Central memory CD4-positive, alpha-beta T cell (primary cell): Measurements from ENCODE around the gene ATP6V1B1.
"Not testable (repeated sequence)": the region's sequence is repeated elsewhere in the genome, so short reads cannot be mapped to it uniquely, and the experiment has no call there.

Experiments
- DNase-seq: peaks from one replicate; pipeline ENCODE4 v3.0.0; 2022

ATP6V1B1 gene

GRCh38 chr2:70992945-70993853 is 57.5 kb downstream of the ATP6V1B1 start:
- DNase-seq = no peak

GRCh38 chr2:70994009-70994698 is 58.5 kb downstream of the ATP6V1B1 start:
- no peak for DNase-seq

- DNase-seq = peak; percentile 86
Observed at GRCh38 chr2:70994699-70995425, 59.2 kb downstream of the ATP6V1B1 start, which contains the start of gene TEX261. Gene TEX261 (minus strand): TSS chr2:70994873. CDS start chr2:70994757, 116 bp downstream.

GRCh38 chr2:70995426-70995729 is 59.7 kb downstream of the ATP6V1B1 start:
- peak; percentile 64 for DNase-seq

GRCh38 chr2:70998885-70999284 is 63.2 kb downstream of the ATP6V1B1 start:
- DNase-seq = not testable (repeated sequence)

- no peak for DNase-seq
Observed at GRCh38 chr2:70999362-70999761, 63.7 kb downstream of the ATP6V1B1 start.

- DNase-seq = not testable (repeated sequence)
Observed at GRCh38 chr2:70999931-71000330, 64.2 kb downstream of the ATP6V1B1 start.

GRCh38 chr2:71000780-71001591 is 65.3 kb downstream of the ATP6V1B1 start:
- peak; percentile 75 for DNase-seq

GRCh38 chr2:71001592-71001927 is 65.9 kb downstream of the ATP6V1B1 start:
- DNase-seq = no peak

- no peak for DNase-seq
Observed at GRCh38 chr2:71001981-71002570, 66.4 kb downstream of the ATP6V1B1 start.

- DNase-seq = no peak
Observed at GRCh38 chr2:71003396-71003795, 67.7 kb downstream of the ATP6V1B1 start.

GRCh38 chr2:71003966-71004755 is 68.5 kb downstream of the ATP6V1B1 start:
- DNase-seq = no peak

- DNase-seq = no peak
Observed at GRCh38 chr2:71004857-71005256, 69.2 kb downstream of the ATP6V1B1 start.

- DNase-seq = no peak
Observed at GRCh38 chr2:71005271-71006202, 69.8 kb downstream of the ATP6V1B1 start.

- no peak for DNase-seq
Observed at GRCh38 chr2:71006323-71006722, 70.6 kb downstream of the ATP6V1B1 start.

- no peak for DNase-seq
Observed at GRCh38 chr2:71006955-71007799, 71.5 kb downstream of the ATP6V1B1 start.

GRCh38 chr2:71008342-71008741 is 72.6 kb downstream of the ATP6V1B1 start:
- DNase-seq = no peak

GRCh38 chr2:71011786-71012185 is 76.1 kb downstream of the ATP6V1B1 start:
- not testable (repeated sequence) for DNase-seq
